ENCODE results near the gene PSMD9.
"Not testable (repeated sequence)": the region's sequence is repeated elsewhere in the genome, so short reads cannot be mapped to it uniquely, and the experiment has no call there.

The PSMD9 gene

GRCh38 chr12:121917950-121918678 lies 29.5 kb downstream of the PSMD9 start, which contains the start of gene CFAP251:
TSS of gene CFAP251 (plus strand) at chr12:121918592. CDS start at chr12:121921306, 2,714 bp downstream.
- no peak for DNase-seq (ENCODE audit: low read depth)
- H3K4me3 ChIP-seq (ENCODE audit: control insufficient read depth, low read depth, low read length): no peak within 1 kb of the TSS
- TF ChIP-seq CTCF (IDR thresholded peaks at IDR 0.05; ENCODE audit: control insufficient read depth, insufficient read depth, low read depth, low read length, missing control alignments): peak; percentile 32

GRCh38 chr12:121918679-121919038 lies 30.1 kb downstream of the PSMD9 start:
- no peak for DNase-seq (ENCODE audit: low read depth)
- TF ChIP-seq CTCF (IDR thresholded peaks at IDR 0.05; ENCODE audit: control insufficient read depth, insufficient read depth, low read depth, low read length, missing control alignments): no peak
- no peak overlapping the region for H3K4me3 ChIP-seq (ENCODE audit: control insufficient read depth, low read depth, low read length)

- no peak for TF ChIP-seq CTCF (IDR thresholded peaks at IDR 0.05; ENCODE audit: control insufficient read depth, insufficient read depth, low read depth, low read length, missing control alignments)
- H3K4me3 ChIP-seq (ENCODE audit: control insufficient read depth, low read depth, low read length): no peak overlapping the region
- DNase-seq (ENCODE audit: low read depth): no peak
Measured at GRCh38 chr12:121921066-121921465, 32.5 kb downstream of the PSMD9 start.

GRCh38 chr12:121925358-121925695 lies 36.7 kb downstream of the PSMD9 start:
- TF ChIP-seq CTCF (IDR thresholded peaks at IDR 0.05; ENCODE audit: control insufficient read depth, insufficient read depth, low read depth, low read length, missing control alignments): no peak
- no peak overlapping the region for H3K4me3 ChIP-seq (ENCODE audit: control insufficient read depth, low read depth, low read length)
- peak; percentile 60 for DNase-seq (ENCODE audit: low read depth)

GRCh38 chr12:121926874-121927706 lies 38.5 kb downstream of the PSMD9 start:
- DNase-seq (ENCODE audit: low read depth): no peak
- no peak overlapping the region for H3K4me3 ChIP-seq (ENCODE audit: control insufficient read depth, low read depth, low read length)
- no peak for TF ChIP-seq CTCF (IDR thresholded peaks at IDR 0.05; ENCODE audit: control insufficient read depth, insufficient read depth, low read depth, low read length, missing control alignments)

- TF ChIP-seq CTCF (IDR thresholded peaks at IDR 0.05; ENCODE audit: control insufficient read depth, insufficient read depth, low read depth, low read length, missing control alignments): no peak
- H3K4me3 ChIP-seq (ENCODE audit: control insufficient read depth, low read depth, low read length): no peak overlapping the region
Measured at GRCh38 chr12:121927813-121928212, 39.2 kb downstream of the PSMD9 start.

GRCh38 chr12:121929545-121929944 lies 41.0 kb downstream of the PSMD9 start:
- DNase-seq (ENCODE audit: low read depth): not testable (repeated sequence)

More at GRCh38 chr12:121927813-121928212, 39.2 kb downstream of the PSMD9 start:
- no peak for DNase-seq (ENCODE audit: low read depth)

More at GRCh38 chr12:121929545-121929944, 41.0 kb downstream of the PSMD9 start:
- not testable (repeated sequence) for H3K4me3 ChIP-seq (ENCODE audit: control insufficient read depth, low read depth, low read length)

All from AG09309 (cell line).